Liver (tissue), 9 donors: Measurements from ENCODE around the gene TTC29. TPM values are rescaled to one million over a fixed set of nuclear protein-coding genes. Genes with fewer than 3 reads are reported as not detected.

Experiments used
- DNase-seq: peaks from one replicate; pipeline ENCODE4 v3.0.0-alpha.2; 2017; ENCODE audit warnings: low spot score
- H3K27ac ChIP-seq, 2 donors: one replicate each; pipeline ENCODE4 v1.7.0; 2013; ENCODE audit warnings: inconsistent platforms in 2 of 2, low read length in 2 of 2, control low read depth in 1 of 2, low read depth in 1 of 2, mild to moderate bottlenecking in 1 of 2
- H3K27me3 ChIP-seq, 4 donors: one replicate each; pipeline versions ENCODE4 v1.6.1 to v1.7.0; 2013; ENCODE audit warnings: low read length in 3 of 4, inconsistent platforms in 1 of 4, mild to moderate bottlenecking in 1 of 4, moderate library complexity in 1 of 4; ENCODE audit not compliant: control insufficient read depth in 4 of 4, insufficient read depth in 4 of 4
- H3K36me3 ChIP-seq, 4 donors: one replicate each; pipeline versions ENCODE4 v1.6.1 to v1.7.0; 2013; ENCODE audit warnings: low read length in 3 of 4, mild to moderate bottlenecking in 3 of 4, low read depth in 1 of 4, moderate library complexity in 1 of 4; ENCODE audit not compliant: control insufficient read depth in 4 of 4, insufficient read depth in 3 of 4
- H3K4me1 ChIP-seq, 4 donors: one replicate each; pipeline versions ENCODE4 v1.6.1 to v1.7.0; 2013; ENCODE audit warnings: low read length in 3 of 4, mild to moderate bottlenecking in 3 of 4, moderate library complexity in 1 of 4; ENCODE audit not compliant: control insufficient read depth in 4 of 4, insufficient read depth in 4 of 4
- H3K4me3 ChIP-seq, 3 donors: one replicate each; pipeline versions ENCODE4 v1.6.1 to v1.7.0; 2013; ENCODE audit warnings: low read length in 3 of 3, control low read depth in 1 of 3, low read depth in 1 of 3, mild to moderate bottlenecking in 1 of 3
- H3K9ac ChIP-seq, 2 donors: one replicate each; pipeline ENCODE4 v1.7.0; 2013; ENCODE audit warnings: low read length in 2 of 2, mild to moderate bottlenecking in 2 of 2, moderate library complexity in 2 of 2, control low read depth in 1 of 2, low read depth in 1 of 2
- H3K9me3 ChIP-seq, 4 donors: one replicate each; pipeline versions ENCODE4 v1.6.1 to v1.7.0; 2013; ENCODE audit warnings: low read length in 3 of 4; ENCODE audit not compliant: control insufficient read depth in 4 of 4
- ATF3 ChIP-seq: IDR thresholded peaks from 2 replicates; pipeline ENCODE4 v1.6.1; 2016; ENCODE audit warnings: antibody characterized with exemption
- EGR1 ChIP-seq, 2 donors: IDR thresholded peaks; 2 replicates each; pipeline ENCODE4 v1.6.1; 2016 to 2018; ENCODE audit warnings: antibody characterized with exemption in 2 of 2, low read depth in 2 of 2
- FOXA1 ChIP-seq: IDR thresholded peaks from 2 replicates; pipeline ENCODE4 v1.6.1; 2016; ENCODE audit warnings: antibody characterized with exemption
- FOXA2 ChIP-seq: IDR thresholded peaks from 2 replicates; pipeline ENCODE4 v1.6.1; 2016; ENCODE audit warnings: antibody characterized with exemption
- GABPA ChIP-seq, 2 donors: IDR thresholded peaks in 1 of 2; conservative IDR thresholded peaks in 1 of 2; 2 replicates each; pipeline ENCODE4 v1.6.1; 2016; ENCODE audit warnings: antibody characterized with exemption in 2 of 2, mild to moderate bottlenecking in 1 of 2, moderate library complexity in 1 of 2
- HNF4A ChIP-seq, 2 donors: conservative IDR thresholded peaks; 2 replicates each; pipeline ENCODE4 v1.6.1; 2016; ENCODE audit warnings: antibody characterized with exemption in 2 of 2, mild to moderate bottlenecking in 2 of 2
- HNF4G ChIP-seq: IDR thresholded peaks from 2 replicates; pipeline ENCODE4 v1.6.1; 2016; ENCODE audit warnings: antibody characterized with exemption
- JUND ChIP-seq, 2 donors: IDR thresholded peaks; 2 replicates each; pipeline ENCODE4 v1.6.1; 2016; ENCODE audit warnings: antibody characterized with exemption in 2 of 2
- MAX ChIP-seq: IDR thresholded peaks from 2 replicates; pipeline ENCODE4 v1.6.1; 2016; ENCODE audit warnings: antibody characterized with exemption
- NR2F2 ChIP-seq: IDR thresholded peaks from 2 replicates; pipeline ENCODE4 v1.6.1; 2016; ENCODE audit warnings: antibody characterized with exemption
- REST ChIP-seq: IDR thresholded peaks from 2 replicates; pipeline ENCODE4 v1.6.1; 2016; ENCODE audit warnings: antibody characterized with exemption, mild to moderate bottlenecking
- RXRA ChIP-seq, 2 donors: IDR thresholded peaks; 2 replicates each; pipeline ENCODE4 v1.6.1; 2017 to 2018; ENCODE audit warnings: antibody characterized with exemption in 2 of 2, mild to moderate bottlenecking in 1 of 2
- SP1 ChIP-seq: IDR thresholded peaks from 2 replicates; pipeline ENCODE4 v1.6.1; 2018; ENCODE audit warnings: antibody characterized with exemption, mild to moderate bottlenecking
- TAF1 ChIP-seq: conservative IDR thresholded peaks from 2 replicates; pipeline ENCODE4 v1.6.1; 2016; ENCODE audit warnings: antibody characterized with exemption, mild to moderate bottlenecking
- YY1 ChIP-seq: IDR thresholded peaks from 2 replicates; pipeline ENCODE4 v1.6.1; 2016; ENCODE audit warnings: antibody characterized with exemption, mild to moderate bottlenecking
- ZBTB33 ChIP-seq: IDR thresholded peaks from 2 replicates; pipeline ENCODE4 v1.6.1; 2016; ENCODE audit warnings: antibody characterized with exemption
- WGBS: extraction: QIAGEN DNeasy Blood & Tissue Kit; methylation state at CpG from one replicate; pipeline ENCODE4 v1.1.7; 2013; 5-methylcytosine and 5-hydroxymethylcytosine counted together
- polyA plus RNA-seq, 2 donors: library from polyadenylated mRNA; stranded (reverse) in 1 of 2; unstranded in 1 of 2; fragments of 200-250 nt in 1 of 2; fragments of >200 nt in 1 of 2; fragmentation: Nextera tagmentation in 1 of 2; extraction: Ambion mirVana in 1 of 2; gene quantifications; one replicate each; pipeline versions ENCODE4 v1.2.1 to v1.2.3, GENCODE V29; 2013 to 2015
- total RNA-seq, 2 donors: library from RNA; depleted of rRNA; stranded (reverse); fragments of >200 nt; gene quantifications; one replicate each; pipeline ENCODE4 v1.2.3, GENCODE V29; 2014
- donor health status: healthy.
- donor health status: healthy.
- donor health status: healthy.
- donor health status: healthy.
- donor health status: healthy.

Gene TTC29
- total and polyA plus RNA-seq, 4 donors, result not detected

- Histone ChIP-seq H3K4me3 (no peak overlapping the region), H3K36me3 (no peaks in the 10 kb centered on the region), H3K4me1 (no peaks in the 10 kb centered on the region), H3K27me3 (no peaks in the 10 kb centered on the region), H3K9me3 (no peaks in the 10 kb centered on the region), H3K27ac (no peak overlapping the region), H3K9ac (no peak overlapping the region)
- DNase-seq, result no peak
- WGBS, result 72% methylated on average over 6 of the region's 6 CpGs
- TF ChIP-seq GABPA (IDR thresholded peaks at IDR 0.05 in 1 of 2, conservative IDR thresholded peaks at IDR 0.05 in 1 of 2) (no peak), JUND (IDR thresholded peaks at IDR 0.05) (no peak), FOXA2 (no peak), YY1 (no peak), REST (no peak), MAX (no peak), FOXA1 (no peak), ATF3 (no peak), ZBTB33 (no peak), TAF1 (no peak), NR2F2 (no peak)
These were observed 111.2 kb downstream of the TTC29 start for GRCh38 chr4:146834263-146835034.

- no peak overlapping the region for H3K9ac ChIP-seq
- no peak for DNase-seq
- no peak for TF ChIP-seq SP1
- TF ChIP-seq ZBTB33, result no peak
- no peak for TF ChIP-seq REST
- no peak for TF ChIP-seq HNF4G
- TF ChIP-seq FOXA2, result no peak
- TF ChIP-seq HNF4A (conservative IDR thresholded peaks at IDR 0.05), result no peak
- no peak for TF ChIP-seq NR2F2
- no peak for TF ChIP-seq RXRA (IDR thresholded peaks at IDR 0.05)
- TF ChIP-seq TAF1, result no peak
- TF ChIP-seq FOXA1, result no peak
- no peak for TF ChIP-seq GABPA (IDR thresholded peaks at IDR 0.05 in 1 of 2, conservative IDR thresholded peaks at IDR 0.05 in 1 of 2)
- no peak for TF ChIP-seq ATF3
- no peak for TF ChIP-seq EGR1 (IDR thresholded peaks at IDR 0.05; ENCODE audit: low read depth in 2 of 2)
- H3K36me3 ChIP-seq, result no peaks in the 10 kb centered on the region
- H3K4me3 ChIP-seq, result no peak overlapping the region
- no peak overlapping the region for H3K27ac ChIP-seq
- 75% methylated on average over 3 of the region's 3 CpGs for WGBS
- H3K9me3 ChIP-seq, result no peaks in the 10 kb centered on the region
- no peaks in the 10 kb centered on the region for H3K27me3 ChIP-seq
- no peaks in the 10 kb centered on the region for H3K4me1 ChIP-seq
These were observed 112.1 kb downstream of the TTC29 start for GRCh38 chr4:146833530-146833929.
